Liver (tissue), 9 donors: ENCODE measurements around the gene CACNA1D. TPM values are rescaled to one million over a fixed set of nuclear protein-coding genes. Genes with fewer than 3 reads are reported as not detected.

ENCODE experiments used
- DNase-seq: peaks from one replicate; pipeline ENCODE4 v3.0.0-alpha.2; 2017; ENCODE audit warnings: low spot score
- H3K27ac ChIP-seq, 2 donors: one replicate each; pipeline ENCODE4 v1.7.0; 2013; ENCODE audit warnings: inconsistent platforms in 2 of 2, low read length in 2 of 2, control low read depth in 1 of 2, low read depth in 1 of 2, mild to moderate bottlenecking in 1 of 2
- H3K27me3 ChIP-seq, 4 donors: one replicate each; pipeline versions ENCODE4 v1.6.1 to v1.7.0; 2013; ENCODE audit warnings: low read length in 3 of 4, inconsistent platforms in 1 of 4, mild to moderate bottlenecking in 1 of 4, moderate library complexity in 1 of 4; ENCODE audit not compliant: control insufficient read depth in 4 of 4, insufficient read depth in 4 of 4
- H3K36me3 ChIP-seq, 4 donors: one replicate each; pipeline versions ENCODE4 v1.6.1 to v1.7.0; 2013; ENCODE audit warnings: low read length in 3 of 4, mild to moderate bottlenecking in 3 of 4, low read depth in 1 of 4, moderate library complexity in 1 of 4; ENCODE audit not compliant: control insufficient read depth in 4 of 4, insufficient read depth in 3 of 4
- H3K4me1 ChIP-seq, 4 donors: one replicate each; pipeline versions ENCODE4 v1.6.1 to v1.7.0; 2013; ENCODE audit warnings: low read length in 3 of 4, mild to moderate bottlenecking in 3 of 4, moderate library complexity in 1 of 4; ENCODE audit not compliant: control insufficient read depth in 4 of 4, insufficient read depth in 4 of 4
- H3K4me3 ChIP-seq, 3 donors: one replicate each; pipeline versions ENCODE4 v1.6.1 to v1.7.0; 2013; ENCODE audit warnings: low read length in 3 of 3, control low read depth in 1 of 3, low read depth in 1 of 3, mild to moderate bottlenecking in 1 of 3
- H3K9ac ChIP-seq, 2 donors: one replicate each; pipeline ENCODE4 v1.7.0; 2013; ENCODE audit warnings: low read length in 2 of 2, mild to moderate bottlenecking in 2 of 2, moderate library complexity in 2 of 2, control low read depth in 1 of 2, low read depth in 1 of 2
- H3K9me3 ChIP-seq, 4 donors: one replicate each; pipeline versions ENCODE4 v1.6.1 to v1.7.0; 2013; ENCODE audit warnings: low read length in 3 of 4; ENCODE audit not compliant: control insufficient read depth in 4 of 4
- ATF3 ChIP-seq: IDR thresholded peaks from 2 replicates; pipeline ENCODE4 v1.6.1; 2016; ENCODE audit warnings: antibody characterized with exemption
- CTCF ChIP-seq: fragments of 150-350 bp; IDR thresholded peaks from 2 replicates; pipeline ENCODE4 v1.5.1; 2017; ENCODE audit warnings: improper control_type of control experiment, low read depth, low read length; ENCODE audit not compliant: missing input control
- EGR1 ChIP-seq, 2 donors: IDR thresholded peaks; 2 replicates each; pipeline ENCODE4 v1.6.1; 2016 to 2018; ENCODE audit warnings: antibody characterized with exemption in 2 of 2, low read depth in 2 of 2
- FOXA1 ChIP-seq: IDR thresholded peaks from 2 replicates; pipeline ENCODE4 v1.6.1; 2016; ENCODE audit warnings: antibody characterized with exemption
- FOXA2 ChIP-seq: IDR thresholded peaks from 2 replicates; pipeline ENCODE4 v1.6.1; 2016; ENCODE audit warnings: antibody characterized with exemption
- GABPA ChIP-seq, 2 donors: IDR thresholded peaks in 1 of 2; conservative IDR thresholded peaks in 1 of 2; 2 replicates each; pipeline ENCODE4 v1.6.1; 2016; ENCODE audit warnings: antibody characterized with exemption in 2 of 2, mild to moderate bottlenecking in 1 of 2, moderate library complexity in 1 of 2
- HNF4G ChIP-seq: IDR thresholded peaks from 2 replicates; pipeline ENCODE4 v1.6.1; 2016; ENCODE audit warnings: antibody characterized with exemption
- JUND ChIP-seq, 2 donors: IDR thresholded peaks; 2 replicates each; pipeline ENCODE4 v1.6.1; 2016; ENCODE audit warnings: antibody characterized with exemption in 2 of 2
- MAX ChIP-seq: IDR thresholded peaks from 2 replicates; pipeline ENCODE4 v1.6.1; 2016; ENCODE audit warnings: antibody characterized with exemption
- RAD21 ChIP-seq, 2 donors: IDR thresholded peaks; 2 replicates each; pipeline ENCODE4 v1.6.1; 2016; ENCODE audit warnings: antibody characterized with exemption in 2 of 2, mild to moderate bottlenecking in 2 of 2
- RXRA ChIP-seq, 2 donors: IDR thresholded peaks; 2 replicates each; pipeline ENCODE4 v1.6.1; 2017 to 2018; ENCODE audit warnings: antibody characterized with exemption in 2 of 2, mild to moderate bottlenecking in 1 of 2
- SP1 ChIP-seq: IDR thresholded peaks from 2 replicates; pipeline ENCODE4 v1.6.1; 2018; ENCODE audit warnings: antibody characterized with exemption, mild to moderate bottlenecking
- TAF1 ChIP-seq: conservative IDR thresholded peaks from 2 replicates; pipeline ENCODE4 v1.6.1; 2016; ENCODE audit warnings: antibody characterized with exemption, mild to moderate bottlenecking
- YY1 ChIP-seq: IDR thresholded peaks from 2 replicates; pipeline ENCODE4 v1.6.1; 2016; ENCODE audit warnings: antibody characterized with exemption, mild to moderate bottlenecking
- ZBTB33 ChIP-seq: IDR thresholded peaks from 2 replicates; pipeline ENCODE4 v1.6.1; 2016; ENCODE audit warnings: antibody characterized with exemption
- WGBS: extraction: QIAGEN DNeasy Blood & Tissue Kit; methylation state at CpG from one replicate; pipeline ENCODE4 v1.1.7; 2013; 5-methylcytosine and 5-hydroxymethylcytosine counted together
- polyA plus RNA-seq, 2 donors: library from polyadenylated mRNA; stranded (reverse) in 1 of 2; unstranded in 1 of 2; fragments of 200-250 nt in 1 of 2; fragments of >200 nt in 1 of 2; fragmentation: Nextera tagmentation in 1 of 2; extraction: Ambion mirVana in 1 of 2; gene quantifications; one replicate each; pipeline versions ENCODE4 v1.2.1 to v1.2.3, GENCODE V29; 2013 to 2015
- total RNA-seq, 2 donors: library from RNA; depleted of rRNA; stranded (reverse); fragments of >200 nt; gene quantifications; one replicate each; pipeline ENCODE4 v1.2.3, GENCODE V29; 2014
- donor health status: healthy.
- donor health status: healthy.
- donor health status: healthy.
- donor health status: healthy.
- donor health status: healthy.

Gene CACNA1D
- total and polyA plus RNA-seq, 4 donors: 1.8 to 18.9 (median 3.4) TPM

- Histone ChIP-seq H3K27ac (no peak overlapping the region), H3K9me3 (no peaks in the 10 kb centered on the region), H3K27me3 (no peaks in the 10 kb centered on the region), H3K9ac (no peak overlapping the region), H3K36me3 (no peaks in the 10 kb centered on the region), H3K4me1 (no peaks in the 10 kb centered on the region), H3K4me3 (no peak overlapping the region)
- no peak for TF ChIP-seq MAX
- TF ChIP-seq YY1: no peak
- no peak for TF ChIP-seq JUND (IDR thresholded peaks at IDR 0.05)
- no peak for TF ChIP-seq EGR1 (IDR thresholded peaks at IDR 0.05; ENCODE audit: low read depth in 2 of 2)
- peak; percentile 62 for TF ChIP-seq CTCF
- no peak for TF ChIP-seq ATF3
- TF ChIP-seq ZBTB33: no peak
- TF ChIP-seq SP1: no peak
- TF ChIP-seq RAD21 (IDR thresholded peaks at IDR 0.05): peak; percentile 85 to 87
- 31% methylated on average over 4 of the region's 4 CpGs for WGBS
- no peak for DNase-seq
Measured at GRCh38 chr3:53677413-53677812, 183.0 kb downstream of the CACNA1D start.

- H3K27ac ChIP-seq: no peak overlapping the region
- 78% methylated on average over 6 of the region's 6 CpGs for WGBS
Measured at GRCh38 chr3:53680028-53680427, 185.6 kb downstream of the CACNA1D start.

More at GRCh38 chr3:53680028-53680427, 185.6 kb downstream of the CACNA1D start:
- Histone ChIP-seq H3K4me1 (peaks cover 0 to 2% (median 0%) of the 10 kb centered on the region in 4 donors), H3K27me3 (no peaks in the 10 kb centered on the region), H3K36me3 (no peaks in the 10 kb centered on the region), H3K4me3 (no peak overlapping the region), H3K9ac (no peak overlapping the region), H3K9me3 (no peaks in the 10 kb centered on the region)
- no peak for DNase-seq
- no peak for TF ChIP-seq ZBTB33
- TF ChIP-seq HNF4G: no peak
- no peak for TF ChIP-seq FOXA2
- no peak for TF ChIP-seq TAF1
- TF ChIP-seq JUND (IDR thresholded peaks at IDR 0.05): no peak
- TF ChIP-seq GABPA (IDR thresholded peaks at IDR 0.05 in 1 of 2, conservative IDR thresholded peaks at IDR 0.05 in 1 of 2): no peak
- no peak for TF ChIP-seq RAD21 (IDR thresholded peaks at IDR 0.05)
- TF ChIP-seq RXRA (IDR thresholded peaks at IDR 0.05): no peak
- TF ChIP-seq YY1: no peak
- TF ChIP-seq FOXA1: no peak
- TF ChIP-seq MAX: no peak
- TF ChIP-seq SP1: no peak
- no peak for TF ChIP-seq EGR1 (IDR thresholded peaks at IDR 0.05; ENCODE audit: low read depth in 2 of 2)
